ENCODE results near the gene XXYLT1. TPM values are rescaled to one million over a fixed set of nuclear protein-coding genes. Genes with fewer than 3 reads are reported as not detected.

Gene XXYLT1
- total and polyA plus RNA-seq, 9 of the 15 experiments (the other 6 are each of a cell fraction or from before 2014, with no cell fraction given) = 1.9 to 18.9 (median 15.0) TPM

GRCh38 chr3:195247086-195247862, 23.7 kb downstream of the XXYLT1 start:
- CTCF ChIA-PET (ENCODE audit: low intra/inter-chr PET ratio) = no interaction called here
- TF ChIP-seq RBM25 (IDR thresholded peaks at IDR 0.05; ENCODE audit: low read depth, low read length, severe bottlenecking) = no peak
- TF ChIP-seq EP400 (IDR thresholded peaks at IDR 0.05) = no peak
- no peak for TF ChIP-seq RUNX1 (IDR thresholded peaks at IDR 0.05; ENCODE audit: low read depth)
- TF ChIP-seq ZNF592 (IDR thresholded peaks at IDR 0.05) = no peak
- no peak for TF ChIP-seq ZNF121 (CRISPR knock-in tag; conservative IDR thresholded peaks at IDR 0.05)
- TF ChIP-seq NFATC3 (IDR thresholded peaks at IDR 0.05) = no peak
- TF ChIP-seq HMGXB4 (CRISPR knock-in tag; IDR thresholded peaks at IDR 0.05) = no peak
- no peak for TF ChIP-seq SRSF9 (IDR thresholded peaks at IDR 0.05; ENCODE audit: borderline replicate concordance, low read depth, low read length)
- no peak for TF ChIP-seq ARID2 (IDR thresholded peaks at IDR 0.05)
- TF ChIP-seq GTF2A2 (tag; IDR thresholded peaks at IDR 0.05) = no peak
- TF ChIP-seq HES1 (IDR thresholded peaks at IDR 0.05; ENCODE audit: low read depth) = no peak
- TF ChIP-seq EP300 (IDR thresholded peaks at IDR 0.05; ENCODE audit: low read length) = no peak
- no peak for TF ChIP-seq TRIM28 (IDR thresholded peaks at IDR 0.05)
- TF ChIP-seq JUN (IDR thresholded peaks at IDR 0.05; ENCODE audit: borderline replicate concordance, low read depth, low read length) = no peak
- TF ChIP-seq JUN (CRISPR knock-in tag; IDR thresholded peaks at IDR 0.05; ENCODE audit: borderline replicate concordance) = no peak
- no peak for TF ChIP-seq ZNF384 (IDR thresholded peaks at IDR 0.05; ENCODE audit: low read depth, low read length)
- TF ChIP-seq IRF2 (CRISPR knock-in tag; IDR thresholded peaks at IDR 0.05) = no peak
- POLR2A ChIA-PET = no interaction called here
- Histone ChIP-seq H3K4me3 (no peak overlapping the region), H3K4me1 (replicated peaks in 1 of 2; ENCODE audit: control insufficient read depth in 2 of 2, insufficient read depth in 2 of 2, low read length in 2 of 2) (peaks cover 3 to 10% of the 10 kb centered on the region in 2 experiments; a peak in 2 of 5 replicates), H3K9me3 (replicated peaks; ENCODE audit: control insufficient read depth, insufficient read depth, low read depth, low read length) (0 out of 2 replicates have a peak, but pooled peaks cover 3% of the 10 kb centered on the region), H3K4me2 (ENCODE audit: insufficient read depth, low read length) (no peak overlapping the region), H3K27ac (ENCODE audit: extremely low read depth, low read depth, low read length) (no peak overlapping the region), H3K27me3 (ENCODE audit: control insufficient read depth in 2 of 2, insufficient read depth in 2 of 2, low read length in 2 of 2) (no peaks in the 10 kb centered on the region), H3K79me2 (ENCODE audit: control insufficient read depth, insufficient read depth, low read length) (no peaks in the 10 kb centered on the region), H3K36me3 (ENCODE audit: control insufficient read depth, insufficient read depth, low read length) (no peaks in the 10 kb centered on the region; the same call in 2 of the 3 replicates), H4K20me1 (replicated peaks; ENCODE audit: control insufficient read depth, insufficient read depth, low read length) (no peaks in the 10 kb centered on the region), H2AFZ (ENCODE audit: low read depth, low read length) (no peak overlapping the region), H3K9ac (ENCODE audit: insufficient read depth in 1 of 2, low read depth in 2 of 2, low read length in 2 of 2) (no peak overlapping the region), H3K9me1 (ENCODE audit: control insufficient read depth, insufficient read depth, low read length) (no peaks in the 10 kb centered on the region)
- in situ Hi-C loops (cut with MboI) (no loop called here), intact Hi-C loops (cut with micrococcal nuclease) (no loop called here)
- no TSS peak for BruUV-seq (replicated peaks)
- no peak for ATAC-seq
- no peak for DNase-seq (ENCODE audit: extremely low read depth in 1 of 4, low spot score in 3 of 4)
- 94% methylated on average over 23 of the region's 24 CpGs for WGBS (ENCODE audit: insufficient coverage, low coverage, missing lambda C conversion rate)
- no peak for FAIRE-seq

All from K562 (cell line).